GM21423 (cell line): ENCODE measurements around the gene EBI3.
"Not testable (repeated sequence)": the region's sequence is repeated elsewhere in the genome, so short reads cannot be mapped to it uniquely, and the experiment has no call there.

ENCODE experiments used
- ATAC-seq: cut with Tn5 transposase; IDR thresholded peaks from one replicate; pipeline ENCODE4 v1.9.1; 2021; ENCODE audit warnings: mild to moderate bottlenecking, moderate library complexity; ENCODE audit not compliant: unreplicated experiment

EBI3 gene

GRCh38 chr19:4229179-4229931, at the start of gene EBI3:
TSS of gene EBI3 (plus strand) at chr19:4229523. CDS start at chr19:4229551, 28 bp downstream.
- peak; percentile 65 for ATAC-seq

- no peak for ATAC-seq
Observed at GRCh38 chr19:4181053-4181508, 48.2 kb upstream of the EBI3 start.

GRCh38 chr19:4182084-4182810, 47.1 kb upstream of the EBI3 start, which contains the start of the genes ANKRD24 and SIRT6:
TSS of gene ANKRD24 (plus strand) at chr19:4182689. CDS start at chr19:4186426, 3,737 bp downstream.
TSS of gene SIRT6 (minus strand) at chr19:4182563. CDS start at chr19:4182539, 24 bp downstream.
- ATAC-seq: peak; percentile 75

- no peak for ATAC-seq
Observed at GRCh38 chr19:4183967-4184717, 45.2 kb upstream of the EBI3 start.

- ATAC-seq: no peak
Observed at GRCh38 chr19:4184718-4185352, 44.5 kb upstream of the EBI3 start.

- no peak for ATAC-seq
Observed at GRCh38 chr19:4185413-4186086, 43.8 kb upstream of the EBI3 start.

GRCh38 chr19:4186087-4186993, 43.0 kb upstream of the EBI3 start:
- ATAC-seq: no peak

GRCh38 chr19:4187313-4188122, 41.8 kb upstream of the EBI3 start:
- ATAC-seq: no peak

- ATAC-seq: no peak
Observed at GRCh38 chr19:4189641-4190040, 39.7 kb upstream of the EBI3 start.

GRCh38 chr19:4192537-4192936, 36.8 kb upstream of the EBI3 start:
- not testable (repeated sequence) for ATAC-seq

GRCh38 chr19:4194353-4194752, 35.0 kb upstream of the EBI3 start:
- ATAC-seq: no peak

GRCh38 chr19:4196009-4196408, 33.3 kb upstream of the EBI3 start:
- ATAC-seq: no peak

GRCh38 chr19:4196587-4197148, 32.7 kb upstream of the EBI3 start:
- no peak for ATAC-seq

- ATAC-seq: no peak
Observed at GRCh38 chr19:4197228-4197624, 32.1 kb upstream of the EBI3 start.

- ATAC-seq: no peak
Observed at GRCh38 chr19:4197625-4198466, 31.5 kb upstream of the EBI3 start.

GRCh38 chr19:4198467-4199126, 30.7 kb upstream of the EBI3 start:
- ATAC-seq: no peak
